Body of pancreas (tissue), 4 donors: ENCODE measurements around the gene PIH1D1. TPM values are rescaled to one million over a fixed set of nuclear protein-coding genes. Genes with fewer than 3 reads are reported as not detected.

Experiments
- ATAC-seq: fragments of 150-250 bp; one replicate; pipeline ENCODE4 v1.9.1; 2016
- DNase-seq, 4 donors: peaks; one replicate each; pipeline ENCODE4 v3.0.0-alpha.2; 2019
- H3K27ac ChIP-seq, 4 donors: fragments of 200-600 bp; sonication (generic); 1 replicate in 3 of 4; 2 replicates in 1 of 4; pipeline versions ENCODE4 v1.5.1 to v1.6.1; 2016 to 2019; ENCODE audit warnings: mild to moderate bottlenecking in 1 of 4, mixed read lengths in 1 of 4, moderate library complexity in 1 of 4
- H3K27me3 ChIP-seq, 2 donors: fragments of 200-600 bp; sonication (generic); one replicate each; pipeline ENCODE4 v1.6.0; 2016; ENCODE audit warnings: mild to moderate bottlenecking in 1 of 2
- H3K36me3 ChIP-seq, 2 donors: fragments of 200-600 bp; sonication (generic); replicated peaks in 1 of 2; 2 replicates each; pipeline ENCODE4 v1.5.1; 2016; ENCODE audit warnings: low read depth in 2 of 2; ENCODE audit not compliant: insufficient read depth in 1 of 2
- H3K4me1 ChIP-seq: fragments of 200-600 bp; sonication (generic); one replicate; pipeline ENCODE4 v1.6.0; 2016
- H3K4me3 ChIP-seq, 2 donors: fragments of 200-600 bp; sonication (generic); 1 replicate in 1 of 2; 2 replicates in 1 of 2; pipeline ENCODE4 v1.5.1; 2016 to 2019
- H3K9me3 ChIP-seq, 3 donors: fragments of 200-600 bp; sonication (generic); 1 replicate in 2 of 3; 2 replicates in 1 of 3; pipeline ENCODE4 v1.5.1; 2016
- POLR2A ChIP-seq, 3 donors: fragments of 450-650 bp; IDR thresholded peaks; one replicate each; pipeline ENCODE4 v1.6.1; 2016; ENCODE audit warnings: antibody characterized with exemption in 3 of 3, mild to moderate bottlenecking in 2 of 3
- WGBS, 2 donors: methylation state at CpG; one replicate each; pipeline ENCODE4 v1.1.5; 2017; 5-methylcytosine and 5-hydroxymethylcytosine counted together
- intact Hi-C: fragments of 100-400 bp; cut with DNase I; formaldehyde crosslinking; loops from one replicate; pipeline ENCODE4 v1.15.1; 2023
- total RNA-seq, 2 donors: library from RNA; depleted of rRNA; stranded (reverse); fragments of >200 nt; gene quantifications; one replicate each; pipeline ENCODE4 v1.1.0, GENCODE V29; 2016
- TF ChIP-seq, protein P1 (sequence below), 7 experiments: fragments of 450-650 bp in 4 of 7; fragments of 200-600 bp in 3 of 7; sonication (generic) in 3 of 7; IDR thresholded peaks; one replicate each; pipeline ENCODE4 v1.5.1; 2016 to 2019; ENCODE audit warnings: antibody characterized with exemption in 7 of 7

Gene PIH1D1
- total RNA-seq, 2 donors from 2014 or later, result 57.0 to 63.3 TPM

DNA sequence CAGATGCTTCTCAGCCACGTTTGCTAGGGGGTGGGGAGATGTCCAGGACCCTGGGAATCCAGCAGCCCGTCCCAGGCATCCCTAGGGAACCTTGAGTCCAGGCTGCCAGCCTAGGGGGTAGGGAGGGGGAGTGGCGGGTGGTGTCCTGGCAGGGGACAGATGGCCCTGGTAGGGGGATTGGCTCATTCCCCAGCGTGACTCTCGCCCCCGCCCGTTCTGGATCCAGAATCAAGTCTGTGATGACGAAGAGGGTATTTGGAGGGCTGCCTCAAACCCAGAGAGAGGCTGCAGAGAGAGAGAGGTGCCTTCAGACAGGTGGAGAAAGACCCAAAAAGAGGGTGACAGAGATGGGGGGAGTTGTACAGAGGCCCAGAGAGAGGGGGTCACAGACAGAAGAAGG is 14.4 kb downstream of the PIH1D1 start:
- Histone ChIP-seq H3K36me3 (no peaks in the 10 kb centered on the region), H3K4me1 (peaks cover 9% of the 10 kb centered on the region), H3K9me3 (no peaks in the 10 kb centered on the region), H3K27me3 (peaks cover 3 to 62% of the 10 kb centered on the region in 2 donors), H3K27ac (no peak overlapping the region), H3K4me3 (no peak overlapping the region)
- DNase-seq (no peak), ATAC-seq (no peak)
- 13 to 15% methylated on average over 8 of the region's 8 CpGs for WGBS, 2 donors
- intact Hi-C loops, result loop anchor here (10.0 kb wide), 1 partner anchor 212 kb away; no protein-coding TSS in a partner anchor
- TF ChIP-seq POLR2A (IDR thresholded peaks at IDR 0.05), result no peak
- TF ChIP-seq, protein P1, sequence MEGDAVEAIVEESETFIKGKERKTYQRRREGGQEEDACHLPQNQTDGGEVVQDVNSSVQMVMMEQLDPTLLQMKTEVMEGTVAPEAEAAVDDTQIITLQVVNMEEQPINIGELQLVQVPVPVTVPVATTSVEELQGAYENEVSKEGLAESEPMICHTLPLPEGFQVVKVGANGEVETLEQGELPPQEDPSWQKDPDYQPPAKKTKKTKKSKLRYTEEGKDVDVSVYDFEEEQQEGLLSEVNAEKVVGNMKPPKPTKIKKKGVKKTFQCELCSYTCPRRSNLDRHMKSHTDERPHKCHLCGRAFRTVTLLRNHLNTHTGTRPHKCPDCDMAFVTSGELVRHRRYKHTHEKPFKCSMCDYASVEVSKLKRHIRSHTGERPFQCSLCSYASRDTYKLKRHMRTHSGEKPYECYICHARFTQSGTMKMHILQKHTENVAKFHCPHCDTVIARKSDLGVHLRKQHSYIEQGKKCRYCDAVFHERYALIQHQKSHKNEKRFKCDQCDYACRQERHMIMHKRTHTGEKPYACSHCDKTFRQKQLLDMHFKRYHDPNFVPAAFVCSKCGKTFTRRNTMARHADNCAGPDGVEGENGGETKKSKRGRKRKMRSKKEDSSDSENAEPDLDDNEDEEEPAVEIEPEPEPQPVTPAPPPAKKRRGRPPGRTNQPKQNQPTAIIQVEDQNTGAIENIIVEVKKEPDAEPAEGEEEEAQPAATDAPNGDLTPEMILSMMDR (IDR thresholded peaks at IDR 0.05), result no peak

DNA sequence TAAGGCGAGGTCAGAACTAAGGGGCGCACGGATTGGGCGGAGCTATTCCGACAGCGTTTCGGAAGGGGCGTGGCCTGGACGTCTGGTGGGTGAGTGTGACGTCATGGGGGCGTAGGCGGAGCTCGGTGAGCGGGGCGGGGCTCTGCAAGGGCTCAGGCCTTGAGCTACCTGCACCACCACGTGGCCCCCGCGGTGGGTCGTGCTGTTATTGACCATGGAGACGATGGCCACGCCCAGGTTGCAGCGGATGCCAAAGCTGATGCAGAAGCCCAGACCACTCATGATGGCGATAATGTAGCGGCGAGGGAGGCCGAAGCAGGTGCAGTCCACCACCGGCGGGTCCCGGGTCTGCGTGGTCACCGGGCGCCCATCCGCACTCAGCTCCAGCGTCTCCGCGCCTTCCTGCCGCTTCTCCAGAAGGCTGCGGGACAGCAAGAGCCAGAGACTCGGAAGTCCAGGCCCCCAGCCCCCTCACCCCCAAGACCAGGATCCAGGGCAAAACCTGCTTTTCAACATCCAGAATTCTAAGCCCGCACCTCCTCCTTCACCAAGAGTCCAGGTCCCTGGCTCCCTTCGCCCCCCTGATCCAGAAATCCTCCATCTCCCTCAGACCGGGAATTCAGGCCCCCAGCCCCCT is 15.1 kb downstream of the PIH1D1 start:
- H3K36me3 ChIP-seq, result no peaks in the 10 kb centered on the region
- 7 to 11% methylated on average over 29 to 42 of the region's 42 CpGs for WGBS, 2 donors
- ATAC-seq (no peak), DNase-seq (peak in 1 of 4 donors; percentile 41)
- no peak overlapping the region for H3K27ac ChIP-seq
- intact Hi-C loops, result loop anchor here (10.0 kb wide), 1 partner anchor 212 kb away; no protein-coding TSS in a partner anchor
- H3K27me3 ChIP-seq, result peaks cover 5 to 59% of the 10 kb centered on the region in 2 donors
- no peak overlapping the region for H3K4me3 ChIP-seq
- H3K9me3 ChIP-seq, result no peaks in the 10 kb centered on the region
- no peak for TF ChIP-seq POLR2A (IDR thresholded peaks at IDR 0.05)
- peaks cover 6% of the 10 kb centered on the region for H3K4me1 ChIP-seq

DNA sequence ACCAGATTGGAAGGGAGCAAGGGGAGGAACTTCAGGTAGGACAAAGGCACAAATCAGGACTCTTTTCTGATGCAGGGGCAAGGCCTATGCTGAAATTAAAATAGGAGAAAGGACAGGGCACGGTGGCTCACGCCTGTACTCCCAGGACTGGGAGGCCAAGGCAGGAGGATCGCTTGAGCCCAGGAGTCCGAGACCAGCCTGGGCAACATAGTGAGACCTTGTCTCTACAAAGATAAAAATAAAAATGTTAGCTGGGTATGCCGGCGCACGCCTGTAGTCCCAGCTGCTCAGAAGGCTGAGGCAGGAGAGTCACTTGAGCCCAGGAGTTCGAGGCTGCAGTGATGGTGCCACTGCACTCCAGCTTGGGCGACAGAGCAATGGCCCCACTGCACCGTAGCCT is 15.9 kb downstream of the PIH1D1 start:
- Histone ChIP-seq H3K36me3 (no peaks in the 10 kb centered on the region), H3K9me3 (no peaks in the 10 kb centered on the region), H3K27ac (no peak overlapping the region), H3K4me1 (peaks cover 6% of the 10 kb centered on the region), H3K27me3 (peaks cover 5 to 62% of the 10 kb centered on the region in 2 donors), H3K4me3 (no peak overlapping the region)
- intact Hi-C loops, result loop anchor here (10.0 kb wide), 1 partner anchor 211 kb away; no protein-coding TSS in a partner anchor
- ATAC-seq (no peak), DNase-seq (no peak)
- WGBS, 2 donors, result 72 to 75% methylated on average over 10 of the region's 10 CpGs
- TF ChIP-seq, protein P1 (IDR thresholded peaks at IDR 0.05), result no peak
- no peak for TF ChIP-seq POLR2A (IDR thresholded peaks at IDR 0.05)

DNA sequence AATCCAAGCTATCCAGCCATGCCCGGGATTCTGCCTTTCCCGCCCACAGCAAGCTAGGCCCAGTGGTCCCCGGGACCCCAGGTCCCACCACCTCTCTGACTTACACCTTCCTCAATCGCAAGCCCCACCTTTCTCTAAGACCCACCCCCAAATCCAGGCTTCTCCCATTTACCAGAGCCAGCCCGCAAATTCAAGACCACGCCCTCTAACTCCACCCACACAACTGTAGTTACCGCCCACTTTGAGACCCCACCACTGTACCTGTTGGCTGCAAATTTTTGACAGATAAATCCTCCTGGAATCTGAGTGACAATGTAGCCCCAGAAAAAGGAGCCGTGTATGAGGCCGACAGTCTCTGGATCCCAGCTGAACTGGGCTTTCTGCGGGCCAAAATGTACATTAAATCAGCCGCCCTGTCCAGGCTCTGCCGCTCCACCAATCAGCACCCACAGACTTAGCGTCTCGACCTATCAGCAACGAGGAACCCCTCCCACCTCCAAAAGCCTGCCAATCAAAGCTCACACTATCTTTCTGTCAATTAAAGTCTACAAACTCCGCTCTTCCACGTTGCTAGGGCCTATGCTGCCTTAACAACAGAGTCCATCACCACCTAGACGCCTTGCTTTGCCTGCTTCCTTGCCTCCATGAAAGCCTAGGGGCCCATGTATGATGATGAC is 16.6 kb downstream of the PIH1D1 start:
- no peak overlapping the region for H3K4me3 ChIP-seq
- no peaks in the 10 kb centered on the region for H3K36me3 ChIP-seq
- 79 to 80% methylated on average over 18 of the region's 18 CpGs for WGBS, 2 donors
- intact Hi-C loops, result loop anchor here (10.0 kb wide), 1 partner anchor 210 kb away; no protein-coding TSS in a partner anchor
- TF ChIP-seq, protein P1 (IDR thresholded peaks at IDR 0.05), result no peak
- TF ChIP-seq POLR2A (IDR thresholded peaks at IDR 0.05), result no peak
- DNase-seq, result no peak
- peaks cover 5 to 57% of the 10 kb centered on the region in 2 donors for H3K27me3 ChIP-seq
- H3K9me3 ChIP-seq, result no peaks in the 10 kb centered on the region
- H3K4me1 ChIP-seq, result peaks cover 6% of the 10 kb centered on the region
- H3K27ac ChIP-seq, result no peak overlapping the region
- ATAC-seq, result no peak

DNA sequence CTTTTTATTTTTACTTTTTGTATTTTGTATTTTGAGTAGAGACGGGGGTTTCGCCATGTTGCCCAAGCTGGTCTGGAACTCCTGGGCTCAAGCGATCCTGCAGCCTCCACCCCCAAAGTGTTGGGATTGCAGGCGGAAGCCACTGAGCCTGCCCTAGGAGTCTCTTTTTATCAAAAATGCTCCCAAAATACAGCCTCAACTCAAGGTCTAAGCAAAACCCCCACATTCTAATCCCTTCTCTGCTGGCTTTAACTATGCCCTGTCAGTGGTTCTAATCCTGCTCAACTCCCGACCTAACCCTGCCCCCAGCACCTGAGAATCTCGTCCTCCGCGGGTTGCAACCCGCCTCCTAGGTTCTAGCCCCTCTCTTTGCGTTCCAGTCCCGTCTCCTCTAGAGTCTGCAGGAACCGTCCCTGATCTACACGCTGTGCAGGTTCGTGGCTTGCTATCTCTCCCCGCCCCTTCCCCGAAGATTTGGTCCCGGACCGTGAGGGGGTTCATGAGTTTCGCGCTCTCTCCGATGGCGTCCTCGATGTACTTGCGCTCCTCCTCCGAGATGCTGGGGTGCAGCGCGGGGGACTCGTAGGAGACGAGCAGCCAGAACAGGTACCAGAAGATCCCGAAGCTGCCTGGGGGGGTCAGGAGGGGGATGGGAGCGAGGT is 18.2 kb downstream of the PIH1D1 start:
- H3K36me3 ChIP-seq, result no peaks in the 10 kb centered on the region
- 13 to 20% methylated on average over 31 of the region's 31 CpGs for WGBS, 2 donors
- no peak for TF ChIP-seq POLR2A (IDR thresholded peaks at IDR 0.05)
- TF ChIP-seq, protein P1 (IDR thresholded peaks at IDR 0.05), result no peak
- H3K4me1 ChIP-seq, result peaks cover 9% of the 10 kb centered on the region
- DNase-seq (no peak), ATAC-seq (no peak)
- intact Hi-C loops, result loop anchor here (10.0 kb wide), 1 partner anchor 209 kb away; no protein-coding TSS in a partner anchor
- peaks cover 5 to 61% of the 10 kb centered on the region in 2 donors for H3K27me3 ChIP-seq
- no peaks in the 10 kb centered on the region for H3K9me3 ChIP-seq
- H3K27ac ChIP-seq, result no peak overlapping the region
- no peak overlapping the region for H3K4me3 ChIP-seq
